ENCODE measurements around the gene OSR1. TPM values are rescaled to one million over a fixed set of nuclear protein-coding genes. Genes with fewer than 3 reads are reported as not detected.
"Not testable (repeated sequence)": the region's sequence is repeated elsewhere in the genome, so short reads cannot be mapped to it uniquely, and the experiment has no call there.

The OSR1 gene
- total RNA-seq, 1 experiment from 2014 or later, result 1.3 TPM

GRCh38 chr2:19312949-19313348 lies 45.5 kb downstream of the OSR1 start:
- Mint-ChIP-seq H3K9me3 (ENCODE audit: unreplicated experiment) (no peaks in the 10 kb centered on the region), H3K27me3 (ENCODE audit: insufficient read depth, unreplicated experiment) (no peaks in the 10 kb centered on the region), H3K36me3 (ENCODE audit: insufficient read depth, unreplicated experiment) (no peaks in the 10 kb centered on the region), H3K4me1 (ENCODE audit: insufficient read depth, unreplicated experiment) (no peaks in the 10 kb centered on the region), H3K4me3 (ENCODE audit: unreplicated experiment) (no peak overlapping the region), H3K27ac (ENCODE audit: low read depth, unreplicated experiment) (no peak overlapping the region)
- intact Hi-C loops (cut with micrococcal nuclease), result loop anchor here (1.0 kb wide), 1 partner anchor 49 kb away; no protein-coding TSS in a partner anchor
- TF ChIP-seq, protein P1, sequence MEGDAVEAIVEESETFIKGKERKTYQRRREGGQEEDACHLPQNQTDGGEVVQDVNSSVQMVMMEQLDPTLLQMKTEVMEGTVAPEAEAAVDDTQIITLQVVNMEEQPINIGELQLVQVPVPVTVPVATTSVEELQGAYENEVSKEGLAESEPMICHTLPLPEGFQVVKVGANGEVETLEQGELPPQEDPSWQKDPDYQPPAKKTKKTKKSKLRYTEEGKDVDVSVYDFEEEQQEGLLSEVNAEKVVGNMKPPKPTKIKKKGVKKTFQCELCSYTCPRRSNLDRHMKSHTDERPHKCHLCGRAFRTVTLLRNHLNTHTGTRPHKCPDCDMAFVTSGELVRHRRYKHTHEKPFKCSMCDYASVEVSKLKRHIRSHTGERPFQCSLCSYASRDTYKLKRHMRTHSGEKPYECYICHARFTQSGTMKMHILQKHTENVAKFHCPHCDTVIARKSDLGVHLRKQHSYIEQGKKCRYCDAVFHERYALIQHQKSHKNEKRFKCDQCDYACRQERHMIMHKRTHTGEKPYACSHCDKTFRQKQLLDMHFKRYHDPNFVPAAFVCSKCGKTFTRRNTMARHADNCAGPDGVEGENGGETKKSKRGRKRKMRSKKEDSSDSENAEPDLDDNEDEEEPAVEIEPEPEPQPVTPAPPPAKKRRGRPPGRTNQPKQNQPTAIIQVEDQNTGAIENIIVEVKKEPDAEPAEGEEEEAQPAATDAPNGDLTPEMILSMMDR (IDR thresholded peaks at IDR 0.05; ENCODE audit: unreplicated experiment), result peak; percentile 11
- BruUV-seq (replicated peaks), result no TSS peak
- ChIA-PET POLR2A (no interaction called here), CTCF (interaction anchor here (0.6 to 0.9 kb wide), 6 partner anchors 8 to 509 kb away, joined by 3 to 5 read pairs (median 3); no protein-coding TSS in a partner anchor)
- peak; percentile 49 for DNase-seq (ENCODE audit: unreplicated experiment)

- H3K4me1 Mint-ChIP-seq (ENCODE audit: insufficient read depth, unreplicated experiment); H3K27me3 Mint-ChIP-seq (ENCODE audit: insufficient read depth, unreplicated experiment); DNase-seq (ENCODE audit: unreplicated experiment); H3K4me3 Mint-ChIP-seq (ENCODE audit: unreplicated experiment); POLR2A ChIA-PET; CTCF ChIA-PET; intact Hi-C loops (cut with micrococcal nuclease); H3K9me3 Mint-ChIP-seq (ENCODE audit: unreplicated experiment); H3K36me3 Mint-ChIP-seq (ENCODE audit: insufficient read depth, unreplicated experiment); BruUV-seq (replicated peaks); H3K27ac Mint-ChIP-seq (ENCODE audit: low read depth, unreplicated experiment): not testable (repeated sequence)
Observed at GRCh38 chr2:19306065-19306464, 52.4 kb downstream of the OSR1 start.

GRCh38 chr2:19305400-19306055 lies 52.9 kb downstream of the OSR1 start:
- BruUV-seq (replicated peaks); POLR2A ChIA-PET; H3K9me3 Mint-ChIP-seq (ENCODE audit: unreplicated experiment); H3K27ac Mint-ChIP-seq (ENCODE audit: low read depth, unreplicated experiment); H3K36me3 Mint-ChIP-seq (ENCODE audit: insufficient read depth, unreplicated experiment); H3K27me3 Mint-ChIP-seq (ENCODE audit: insufficient read depth, unreplicated experiment); H3K4me3 Mint-ChIP-seq (ENCODE audit: unreplicated experiment); CTCF ChIA-PET; DNase-seq (ENCODE audit: unreplicated experiment); intact Hi-C loops (cut with micrococcal nuclease); H3K4me1 Mint-ChIP-seq (ENCODE audit: insufficient read depth, unreplicated experiment): not testable (repeated sequence)

DNA sequence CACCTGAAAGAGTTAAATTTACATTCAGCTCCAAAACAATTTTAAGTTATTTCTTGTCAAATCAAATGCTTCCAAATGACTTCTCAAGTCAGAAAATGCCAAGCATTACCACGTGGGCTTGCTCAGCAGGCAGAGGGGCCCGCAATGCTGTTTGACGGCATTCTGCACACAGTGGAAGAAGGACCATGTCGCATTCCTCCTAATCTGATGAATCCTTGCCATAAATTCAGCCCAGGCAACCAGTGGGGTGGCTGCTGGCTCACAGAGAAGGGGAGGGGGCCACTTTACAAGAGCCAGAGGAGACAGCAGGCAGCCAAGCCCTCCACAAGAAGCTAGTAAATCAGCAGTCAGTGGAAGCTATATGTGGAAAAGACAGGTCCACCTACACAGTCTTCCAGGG lies 56.7 kb downstream of the OSR1 start:
- intact Hi-C loops (cut with micrococcal nuclease), result no loop called here
- no peaks in the 10 kb centered on the region for H3K27me3 Mint-ChIP-seq (ENCODE audit: insufficient read depth, unreplicated experiment)
- no peak overlapping the region for H3K4me3 Mint-ChIP-seq (ENCODE audit: unreplicated experiment)
- POLR2A ChIA-PET, result interaction anchor here (0.7 to 1.4 kb wide), 5 partner anchors 27 to 562 kb away, joined by 3 to 4 read pairs (median 3); no protein-coding TSS in a partner anchor
- H3K27ac Mint-ChIP-seq (ENCODE audit: low read depth, unreplicated experiment), result no peak overlapping the region
- DNase-seq (ENCODE audit: unreplicated experiment), result no peak
- CTCF ChIA-PET, result no interaction called here
- BruUV-seq (replicated peaks), result no TSS peak
- no peaks in the 10 kb centered on the region for H3K9me3 Mint-ChIP-seq (ENCODE audit: unreplicated experiment)
- H3K36me3 Mint-ChIP-seq (ENCODE audit: insufficient read depth, unreplicated experiment), result no peaks in the 10 kb centered on the region
- TF ChIP-seq, protein P1 (IDR thresholded peaks at IDR 0.05; ENCODE audit: unreplicated experiment), result no peak
- no peaks in the 10 kb centered on the region for H3K4me1 Mint-ChIP-seq (ENCODE audit: insufficient read depth, unreplicated experiment)

Small RNA genes lying within 50 kb of the gene (microRNA-seq; reads per million reads assigned to microRNA genes)
- not detected for gene MIR4757
